Measurements from ENCODE around the gene RECK. TPM values are rescaled to one million over a fixed set of nuclear protein-coding genes. Genes with fewer than 3 reads are reported as not detected.

Gene RECK
- total RNA-seq, 1 experiment from 2014 or later = 10.3 TPM

DNA sequence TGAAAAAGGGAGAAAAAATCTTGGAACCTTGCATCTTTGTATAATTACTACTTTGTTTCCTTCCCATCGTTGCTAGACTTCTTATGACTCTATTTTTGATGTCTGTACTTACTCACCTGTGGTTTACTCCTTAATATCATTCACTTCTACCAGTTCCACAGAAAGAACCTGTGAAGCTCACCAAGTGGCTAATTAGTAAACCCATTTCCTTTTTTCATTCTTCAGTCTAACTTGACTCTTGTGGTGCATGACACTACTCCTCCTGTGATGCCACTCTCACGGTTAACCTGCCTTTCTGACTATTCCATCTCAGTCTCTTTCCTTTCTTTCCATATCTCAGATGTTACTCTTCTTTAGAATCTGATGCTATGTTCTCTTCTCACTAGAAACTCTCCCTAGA is 14.6 kb downstream of the RECK start:
- Histone ChIP-seq H4K5ac (ENCODE audit: insufficient read length, low read depth, low read length) (no peak overlapping the region), H3K56ac (ENCODE audit: insufficient read length, low read depth, low read length) (no peak overlapping the region), H3K27ac (ENCODE audit: insufficient read length, low read depth, low read length) (no peak overlapping the region), H3K4ac (ENCODE audit: low read depth, low read length) (no peak overlapping the region), H3K9me3 (ENCODE audit: control insufficient read depth, low read depth, low read length) (no peaks in the 10 kb centered on the region), H2BK12ac (ENCODE audit: insufficient read length, low read depth, low read length) (no peak overlapping the region), H2AK5ac (ENCODE audit: insufficient read length, low read length) (no peak overlapping the region), H3K27me3 (ENCODE audit: insufficient read depth, low read length) (no peaks in the 10 kb centered on the region), H4K8ac (replicated peaks; ENCODE audit: insufficient read length, low read depth, low read length) (no peak overlapping the region), H3K4me1 (ENCODE audit: insufficient read depth, low read length) (peaks cover 9% of the 10 kb centered on the region), H3K4me2 (ENCODE audit: insufficient read depth, insufficient read length, low read length) (no peak overlapping the region), H3T11ph (ENCODE audit: low read length) (no peak overlapping the region), H2BK5ac (ENCODE audit: insufficient read length, low read length) (no peak overlapping the region), H4K20me1 (ENCODE audit: control insufficient read depth, insufficient read depth, insufficient read length) (no peaks in the 10 kb centered on the region), H3K9ac (ENCODE audit: extremely low read depth, insufficient read length, low read length) (no peak overlapping the region), H3K79me2 (ENCODE audit: insufficient read depth, low read length) (peaks cover 2% of the 10 kb centered on the region; the same call in 1 of the 2 replicates), H4K91ac (ENCODE audit: insufficient read length, low read depth, low read length) (no peak overlapping the region), H2BK120ac (ENCODE audit: low read depth, low read length, poor library complexity, severe bottlenecking) (no peak overlapping the region), H3K79me1 (ENCODE audit: insufficient read depth, low read depth, low read length, poor library complexity, severe bottlenecking) (no peaks in the 10 kb centered on the region), H3K14ac (ENCODE audit: insufficient read depth, low read length) (no peak overlapping the region), H2BK20ac (ENCODE audit: low read depth, low read length, poor library complexity, severe bottlenecking) (no peak overlapping the region), H3K18ac (ENCODE audit: insufficient read length, low read depth, low read length) (no peak overlapping the region), H3K23ac (ENCODE audit: insufficient read length, low read depth, low read length) (no peak overlapping the region), H2BK15ac (ENCODE audit: low read depth, low read length) (no peak overlapping the region), H2AFZ (ENCODE audit: low read length) (no peak overlapping the region), H3K23me2 (ENCODE audit: insufficient read length, low read depth, low read length, poor library complexity, severe bottlenecking) (no peaks in the 10 kb centered on the region)
- WGBS (ENCODE audit: extremely low coverage, insufficient read length, low lambda C conversion rate) = no CpG with 5 or more reads among the region's 2 CpGs
- H3K4me1 Mint-ChIP-seq = peaks cover 6 to 7% of the 10 kb centered on the region in 2 experiments; a peak in 3 of 4 replicates
- H3K36me3 Mint-ChIP-seq (ENCODE audit: insufficient read depth in 1 of 3, low read depth in 3 of 3) = peaks cover 0 to 3% (median 0%) of the 10 kb centered on the region in 3 experiments; a peak in 2 of 7 replicates
- no peak for DNase-seq
- no peak overlapping the region for H3K27ac Mint-ChIP-seq
- no peak for TF ChIP-seq CTCF (conservative IDR thresholded peaks at IDR 0.05)
- H3K9me3 Mint-ChIP-seq = no peaks in the 10 kb centered on the region
- no peak overlapping the region for H3K4me3 Mint-ChIP-seq
- H3K27me3 Mint-ChIP-seq (ENCODE audit: low read depth) = no peaks in the 10 kb centered on the region

Measured in H9 (cell line).